T-helper 22 cell (primary cell): ENCODE results near the gene COL8A2.

Experiments
- DNase-seq: peaks from one replicate; pipeline ENCODE4 v3.0.0-alpha.2; 2020; ENCODE audit warnings: low read depth

COL8A2 gene

DNA sequence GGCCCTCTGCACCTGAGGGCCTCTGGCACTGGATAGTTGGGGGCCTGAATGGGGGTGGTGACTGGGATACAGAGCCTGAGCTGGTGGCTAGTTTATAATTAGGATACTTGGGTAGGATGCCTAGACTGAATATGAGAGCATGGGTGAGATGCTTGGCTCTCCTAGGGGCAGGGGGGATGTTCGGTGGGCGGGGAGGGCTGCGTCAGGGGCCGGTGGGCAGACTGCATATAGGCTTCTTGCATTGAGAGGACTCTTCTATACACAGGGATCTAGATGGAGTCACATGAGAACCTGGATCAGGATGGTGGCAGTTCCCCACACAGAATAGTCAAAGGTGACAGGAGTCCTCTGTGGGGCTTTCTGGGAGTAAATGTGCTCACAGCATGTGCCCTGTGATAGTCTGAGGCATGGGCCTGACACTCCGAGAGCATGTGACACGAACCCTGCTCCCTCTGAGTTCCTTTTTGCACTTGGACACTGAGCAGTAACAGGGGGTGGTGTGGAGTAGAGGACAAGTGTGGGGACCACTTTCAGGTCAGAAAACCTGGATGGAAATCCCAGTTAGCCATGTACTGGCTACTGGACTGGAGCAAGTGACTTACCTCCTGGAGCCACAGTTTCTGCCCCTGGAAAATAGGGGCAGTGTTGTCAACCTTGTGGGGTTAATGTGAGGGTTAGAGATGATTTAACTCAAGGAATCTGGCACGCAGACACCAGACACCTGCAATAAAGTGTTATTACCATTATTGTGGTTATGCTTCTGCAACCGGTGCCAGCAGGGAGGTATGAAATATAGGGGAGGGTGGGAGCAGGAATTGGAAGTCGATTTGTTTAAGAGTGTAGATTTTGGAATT, 33.2 kb upstream of the COL8A2 start:
- DNase-seq = no peak

DNA sequence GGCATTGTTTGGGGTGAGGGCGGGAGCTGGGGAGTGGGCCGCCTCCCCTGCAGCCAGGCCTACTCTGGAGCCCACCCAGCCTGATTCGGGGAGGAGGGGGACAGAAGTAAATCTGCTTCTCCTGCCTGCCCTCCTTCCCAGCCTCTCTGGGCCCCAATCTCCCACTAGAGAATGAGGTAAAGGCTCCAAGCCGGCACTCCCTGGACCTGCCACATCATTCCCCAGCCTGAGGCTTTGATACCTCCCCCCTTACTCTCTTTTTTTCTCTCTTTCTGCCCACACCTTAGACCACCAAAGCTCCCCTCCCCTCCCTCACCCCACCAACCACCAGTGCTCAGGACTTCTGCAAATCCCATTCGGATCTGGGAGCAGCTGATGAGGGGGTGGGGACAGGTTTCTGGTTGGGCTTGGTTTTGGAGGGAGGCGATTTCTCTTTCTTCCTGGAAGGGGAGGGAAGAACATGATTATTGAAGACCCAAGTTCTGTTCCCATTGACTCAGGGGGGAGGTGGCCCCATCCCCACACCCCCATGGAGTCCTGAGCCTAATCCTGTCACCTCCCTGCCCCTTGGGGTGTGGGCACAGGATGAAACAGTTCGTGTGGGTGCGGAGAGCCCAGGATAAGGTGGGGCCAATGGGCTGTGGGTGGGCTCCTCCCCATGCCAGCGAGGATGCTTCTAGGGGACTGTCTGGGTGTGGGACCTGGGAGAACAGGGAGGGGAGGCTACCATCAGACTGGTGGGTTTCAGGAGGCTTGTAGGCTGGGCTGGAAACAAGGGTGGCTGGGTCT, 32.3 kb upstream of the COL8A2 start:
- no peak for DNase-seq

DNA sequence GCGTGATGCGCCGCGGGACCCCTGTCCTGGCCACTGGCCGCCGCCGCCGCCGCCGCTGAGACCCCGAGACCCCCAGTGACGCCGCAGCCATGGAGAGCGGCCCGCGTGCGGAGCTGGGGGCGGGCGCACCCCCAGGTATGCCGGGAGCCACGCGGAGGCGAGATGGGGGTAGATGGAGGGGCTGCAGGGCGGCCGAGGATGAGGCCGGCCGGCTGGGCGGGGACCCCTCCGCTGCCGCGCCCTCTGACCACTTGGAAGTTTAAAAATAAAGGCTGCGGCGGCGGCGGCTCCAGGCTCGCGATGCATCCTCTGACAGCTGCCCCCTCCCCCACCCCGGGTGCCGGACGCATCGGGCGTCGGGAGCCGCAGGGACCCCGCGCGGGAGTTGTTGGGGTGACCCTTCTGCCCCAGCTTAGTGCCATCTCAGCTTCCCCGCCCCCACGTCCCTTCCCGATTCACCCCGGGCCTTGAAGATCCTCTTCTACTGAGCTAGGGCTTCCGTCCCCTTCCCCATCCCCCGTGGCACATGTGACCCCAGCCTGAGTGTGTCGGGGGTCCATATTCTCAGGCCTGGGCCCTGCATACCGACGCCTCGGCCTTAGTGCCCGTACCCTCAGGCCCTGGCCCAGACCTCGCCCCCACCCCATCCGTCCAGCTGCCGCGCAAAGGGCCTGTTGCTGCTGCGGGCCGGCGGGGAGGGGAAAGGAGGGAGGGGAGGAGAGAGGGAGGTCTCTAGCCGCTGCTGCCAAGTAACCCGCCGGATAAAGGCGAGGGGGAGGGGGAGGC, 31.5 kb upstream of the COL8A2 start:
- peak; percentile 41 for DNase-seq

DNA sequence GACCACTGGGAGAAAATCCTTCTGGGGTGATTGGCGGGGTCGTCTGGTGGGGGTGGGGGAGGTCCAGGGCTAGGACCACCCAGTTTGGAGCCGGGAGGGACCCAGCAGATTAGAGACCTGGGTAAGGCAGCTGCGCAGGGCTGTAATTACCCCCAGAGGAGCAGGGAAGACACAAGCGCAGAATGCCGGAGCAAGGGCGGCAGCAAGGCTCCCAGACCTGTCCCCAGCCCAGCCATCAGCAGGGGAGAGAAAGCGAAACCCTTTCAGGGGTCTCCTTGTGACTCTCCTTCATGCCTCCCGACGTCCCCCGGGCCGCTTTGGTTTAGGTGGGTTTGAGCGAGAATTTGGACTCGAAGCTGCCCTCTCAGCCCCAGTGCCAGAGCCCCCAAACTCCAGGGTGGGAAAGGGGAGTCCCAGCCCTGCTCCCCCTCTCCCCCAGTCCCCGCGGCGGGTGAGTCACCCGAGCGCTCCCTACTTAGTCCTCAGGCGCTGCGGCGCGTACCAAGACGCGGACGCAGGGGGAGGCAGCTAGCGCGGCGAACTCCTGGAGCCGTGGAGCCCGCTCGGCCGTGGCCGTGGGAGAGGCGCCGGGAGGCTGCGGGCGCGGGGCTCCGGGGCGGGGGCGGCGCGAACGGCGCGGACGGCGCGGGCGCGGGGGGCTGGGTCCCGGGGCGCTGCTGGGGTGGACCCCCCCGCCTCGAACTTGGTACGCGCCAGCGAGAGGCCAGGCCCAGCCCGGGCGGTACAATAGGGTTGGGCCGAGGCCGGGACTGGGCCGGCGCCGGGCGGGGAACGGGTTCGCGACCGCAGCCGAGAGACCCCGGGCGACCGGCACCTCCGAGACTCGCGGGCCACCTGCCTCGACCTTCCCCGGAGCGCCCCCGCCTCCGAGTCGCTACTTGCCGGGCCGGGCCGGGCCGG, 30.6 kb upstream of the COL8A2 start, which contains the start of gene MAP7D1:
Gene MAP7D1, plus strand, starts transcription at position 753 of the 921 bp plus-strand sequence. CDS start 258 bp downstream, outside the sequence.
- peak; percentile 81 for DNase-seq

DNA sequence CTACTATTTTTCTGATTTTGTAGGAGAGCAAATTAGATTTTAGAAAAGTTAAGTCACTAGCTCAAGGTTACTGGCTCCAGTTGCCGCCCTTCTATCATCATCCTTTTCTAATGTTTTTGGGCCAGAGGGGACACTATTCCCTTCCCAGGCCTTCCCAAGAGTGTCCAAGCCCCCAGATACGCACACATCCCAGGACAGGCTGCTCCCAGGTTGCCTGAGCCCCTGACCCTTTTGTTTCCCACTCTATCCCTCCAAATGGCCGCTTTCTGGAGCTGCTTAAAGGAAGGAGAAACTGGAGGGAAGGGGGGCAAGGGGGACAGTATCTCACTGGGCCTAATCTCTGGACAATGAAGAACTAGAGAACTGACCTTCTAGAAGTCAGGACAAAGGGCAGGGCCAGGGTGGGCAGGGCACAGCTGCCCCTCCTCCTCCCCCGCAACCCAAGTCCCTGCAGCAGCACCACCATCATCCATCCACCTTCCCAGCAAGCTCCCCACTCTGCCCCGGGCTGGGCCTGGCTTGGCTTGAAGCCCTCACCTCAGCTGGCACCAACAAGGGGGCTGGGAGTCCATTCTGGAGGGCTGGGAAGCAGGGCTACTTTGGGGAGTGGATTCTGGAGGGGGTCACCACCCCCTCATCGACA, 29.9 kb upstream of the COL8A2 start:
- no peak for DNase-seq

DNA sequence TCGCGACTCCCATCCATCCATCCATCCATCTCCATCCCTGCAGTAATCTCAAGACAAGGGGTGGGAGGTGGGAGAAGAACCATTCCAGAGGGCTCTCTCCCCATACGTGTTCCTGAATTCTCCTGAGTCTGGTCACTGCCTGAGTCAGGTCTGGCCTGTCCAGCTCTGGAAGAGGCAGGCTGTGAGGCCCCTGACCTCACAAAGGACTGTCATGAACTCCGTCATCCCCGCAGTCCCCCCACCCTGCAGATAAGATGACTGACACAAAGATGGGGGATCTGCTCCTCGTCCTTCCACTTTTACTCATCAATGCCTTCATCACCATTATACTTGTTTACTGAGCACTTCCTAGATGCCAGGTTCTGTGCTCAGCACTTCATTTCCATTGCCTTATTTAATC, 29.3 kb upstream of the COL8A2 start:
- DNase-seq = no peak

DNA sequence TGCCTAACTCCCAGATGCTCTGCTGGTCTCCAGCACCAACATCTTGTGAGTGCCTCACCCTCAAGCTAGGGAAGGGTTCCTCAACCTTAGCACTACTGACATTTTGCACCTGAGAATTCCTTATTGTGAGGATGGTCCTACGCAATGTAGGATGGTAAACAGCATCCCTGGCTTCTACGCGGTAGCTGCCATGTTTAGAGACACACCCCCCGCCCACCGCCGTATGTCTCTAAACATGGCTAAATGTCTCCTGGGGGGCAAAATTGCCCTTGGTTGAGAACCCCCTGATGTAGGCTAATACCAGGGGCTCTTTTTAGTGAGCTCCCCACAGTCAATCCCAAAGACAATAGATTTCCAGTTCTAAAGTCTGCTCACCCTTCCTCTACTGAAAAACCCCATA, 28.5 kb upstream of the COL8A2 start:
- DNase-seq = no peak

DNA sequence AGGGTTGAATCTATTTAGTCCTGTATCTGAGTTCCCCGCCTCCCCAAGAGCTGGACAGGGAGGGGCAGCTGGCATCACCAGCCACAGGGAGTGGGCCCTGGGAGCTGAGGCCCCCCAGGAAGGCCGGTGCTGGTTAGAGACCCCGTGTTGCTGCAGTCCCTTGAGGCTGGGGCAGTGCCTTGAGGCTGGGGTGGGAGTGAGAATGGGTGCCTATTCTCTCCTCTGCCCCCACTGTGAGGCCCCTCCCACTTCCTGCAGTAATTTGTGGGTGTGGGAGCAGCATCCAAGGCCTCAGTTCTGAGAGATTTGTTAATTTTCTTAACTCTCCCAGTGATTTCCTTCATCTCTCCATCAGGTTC, 26.8 kb upstream of the COL8A2 start:
- peak; percentile 53 for DNase-seq

DNA sequence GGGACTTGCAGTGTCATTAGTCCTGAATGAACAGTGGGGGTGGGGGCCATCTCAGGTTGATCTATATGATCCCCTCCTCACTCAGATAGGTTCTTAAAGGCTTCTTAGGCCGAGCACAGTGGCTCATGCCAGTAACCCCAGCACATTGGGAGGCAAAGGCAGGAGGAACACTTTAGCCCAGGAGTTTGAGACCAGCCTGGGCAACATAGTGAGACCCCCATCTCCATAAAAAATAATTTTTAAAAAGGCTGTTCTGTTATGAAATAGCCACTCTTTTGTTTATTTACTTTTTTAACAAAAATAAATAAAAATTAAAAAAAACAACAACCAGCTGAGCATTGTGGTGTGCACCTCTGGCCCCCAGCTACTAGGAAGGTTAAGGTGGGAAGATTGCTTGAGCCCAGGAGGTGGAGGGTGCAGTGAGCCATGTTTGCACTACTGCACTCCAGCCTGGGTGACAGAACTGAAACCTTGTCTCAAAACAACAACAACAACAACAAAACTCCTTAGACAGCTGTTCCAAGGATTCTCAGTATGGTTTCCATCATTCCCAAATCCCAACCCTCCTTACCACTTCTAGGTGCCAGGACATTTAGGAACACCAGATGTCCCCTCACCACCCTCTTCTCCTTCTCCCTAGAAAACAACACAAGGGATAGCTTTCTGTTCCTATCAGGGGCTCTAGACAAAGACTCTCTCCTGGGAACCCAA, 26.3 kb upstream of the COL8A2 start:
- DNase-seq = no peak

DNA sequence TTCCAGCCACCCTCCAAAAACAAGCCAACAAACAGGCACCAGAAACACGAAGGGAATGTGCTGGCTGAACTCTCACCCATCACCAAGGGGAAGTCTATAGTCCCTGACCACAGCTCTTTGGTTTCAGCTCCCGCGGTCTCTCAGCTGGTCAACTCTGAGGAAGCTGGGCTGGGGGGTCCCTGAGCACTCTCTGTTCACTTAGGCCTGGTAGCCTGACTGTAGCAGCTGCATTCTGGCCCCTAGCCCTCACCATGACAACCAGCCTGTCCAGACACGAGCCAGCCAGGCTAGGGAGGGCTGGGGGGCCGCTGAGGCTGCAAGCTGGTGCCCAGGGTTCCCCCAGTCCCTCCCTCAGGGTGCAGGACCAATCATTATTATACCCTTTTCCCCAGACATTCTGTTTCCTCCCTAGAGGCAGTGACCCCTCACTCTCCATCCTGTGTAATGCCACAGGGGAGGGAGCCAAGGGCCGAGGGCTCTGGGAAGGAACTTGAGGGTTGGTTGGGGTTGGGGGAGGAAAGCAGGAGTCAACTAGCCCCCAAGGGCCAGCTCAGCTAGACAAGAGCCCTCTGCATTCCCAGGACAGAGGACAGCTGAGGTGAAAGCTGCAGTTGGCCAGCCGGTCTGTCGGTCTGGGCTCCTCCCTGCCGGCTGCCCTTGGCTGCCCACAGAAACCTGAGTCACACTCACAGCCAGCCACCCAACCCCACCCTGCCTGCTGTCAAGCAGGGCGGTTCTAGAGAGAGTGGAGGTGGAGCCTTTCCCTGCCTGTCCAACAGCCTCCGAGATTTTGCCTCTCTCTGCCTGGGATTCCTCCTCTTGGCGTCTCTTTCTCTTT, 25.5 kb upstream of the COL8A2 start:
- peak; percentile 68 for DNase-seq

DNA sequence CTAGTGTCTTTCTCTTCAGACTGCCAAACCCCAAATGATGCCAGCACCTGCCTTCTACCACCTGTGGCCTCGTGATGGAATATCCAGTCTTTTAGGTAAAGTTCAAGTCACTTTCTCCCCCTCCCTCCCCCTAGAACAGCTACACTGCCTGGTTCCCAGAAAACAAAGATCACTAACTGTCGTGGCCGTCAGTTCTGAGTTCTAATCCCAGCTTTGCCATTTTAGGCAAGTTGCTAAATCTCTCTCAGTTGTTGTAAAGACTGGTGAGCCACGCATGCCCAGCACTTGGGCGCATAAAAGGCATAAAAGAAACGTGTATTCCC, 24.9 kb upstream of the COL8A2 start:
- DNase-seq = no peak

DNA sequence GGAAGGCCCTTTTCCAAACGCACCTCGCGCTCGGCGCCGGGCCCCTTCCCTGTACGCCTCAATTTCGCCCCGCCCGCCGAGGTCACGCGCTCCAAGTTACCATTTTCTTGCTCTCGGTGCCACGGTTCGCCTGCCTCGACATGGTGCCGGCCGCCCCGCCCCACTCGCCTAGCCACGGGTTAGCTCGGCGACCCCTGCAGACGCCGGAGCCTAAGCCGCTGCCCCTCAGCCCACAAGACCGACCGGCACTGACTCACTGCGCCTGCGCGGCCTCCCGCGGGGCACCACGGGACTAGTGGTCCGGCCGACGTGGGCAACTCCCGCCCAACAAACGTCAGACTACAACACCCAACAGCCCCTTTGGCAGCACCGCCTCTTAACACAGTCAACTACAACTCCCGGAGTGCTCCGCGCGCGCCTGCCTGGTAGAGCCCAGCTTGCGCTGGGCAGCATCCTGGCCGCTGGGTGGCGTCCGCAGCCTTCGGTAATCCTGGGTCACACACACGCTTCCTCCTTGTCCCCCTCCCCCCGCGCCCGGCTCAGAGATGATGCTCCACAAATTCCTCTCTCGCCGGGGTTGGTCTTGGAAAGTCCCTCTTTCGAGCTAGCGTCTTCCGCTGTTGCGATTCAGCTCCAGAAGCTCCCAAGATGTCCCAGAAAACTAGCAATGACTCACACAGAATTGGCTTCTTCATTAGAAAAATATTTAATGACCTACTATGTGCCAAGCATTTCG, 24.4 kb upstream of the COL8A2 start, which contains the start of gene TRAPPC3:
Gene TRAPPC3, minus strand, starts transcription at position 250 of the 736 bp plus-strand sequence. Its CDS starts 108 bp downstream, at position 142.
- DNase-seq = peak; percentile 100

DNA sequence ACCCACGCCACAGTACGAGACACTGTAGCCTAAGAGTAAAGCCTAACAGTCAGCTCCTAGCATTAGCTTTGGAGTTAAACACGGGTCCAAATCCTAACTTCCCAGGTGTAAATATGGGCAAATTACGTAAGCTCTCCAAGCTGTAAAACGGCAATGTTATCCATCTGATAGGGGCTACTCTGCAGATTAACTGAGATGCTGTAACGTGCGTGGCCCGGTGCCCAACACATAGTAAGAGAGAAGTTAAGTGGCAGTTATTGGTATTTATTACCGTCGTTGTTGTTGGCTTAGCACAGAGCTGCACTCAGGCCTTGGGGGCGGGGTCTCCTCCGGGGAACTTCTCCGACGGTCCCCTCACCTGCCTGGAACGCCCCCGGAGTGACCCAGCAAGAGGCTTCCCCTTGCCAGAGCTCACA, 23.8 kb upstream of the COL8A2 start:
- no peak for DNase-seq

DNA sequence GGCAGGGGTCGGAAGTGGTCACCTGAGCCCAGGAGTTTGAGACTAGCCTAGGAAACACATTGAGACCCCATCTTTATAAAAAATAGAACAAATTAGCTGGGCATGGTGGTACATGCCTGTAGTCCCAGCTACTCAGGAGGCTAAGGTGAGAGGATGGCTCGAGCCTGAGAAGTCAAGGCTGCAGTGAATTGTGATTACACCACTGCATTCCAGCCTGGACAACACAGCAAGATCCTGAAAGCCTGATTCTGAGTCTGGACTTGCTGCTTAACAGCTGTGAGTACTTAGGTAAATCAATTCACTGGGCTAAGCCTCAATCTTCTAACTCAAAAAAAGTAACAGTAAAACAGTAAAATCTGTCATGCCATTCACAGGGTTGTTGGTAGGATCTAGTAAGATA, 19.4 kb upstream of the COL8A2 start:
- DNase-seq = no peak

DNA sequence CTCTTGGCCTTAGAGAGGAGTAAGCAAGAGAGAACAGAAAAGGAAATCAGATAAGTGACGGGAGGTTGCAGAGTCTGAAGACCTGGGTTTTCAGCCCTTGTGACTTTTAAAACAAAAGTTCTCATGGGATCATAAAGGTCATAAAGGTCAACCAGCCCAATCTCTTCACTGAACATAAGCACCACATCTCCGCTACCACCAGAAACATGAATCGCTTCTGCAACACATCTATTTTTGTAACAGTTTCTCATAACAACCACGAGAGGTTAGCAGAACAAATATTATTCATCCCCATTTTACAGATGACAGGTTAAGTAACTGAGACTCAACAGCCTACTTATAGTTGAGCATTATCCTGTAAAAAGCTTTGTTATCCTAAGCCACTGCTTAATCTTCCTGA, 18.4 kb upstream of the COL8A2 start:
- DNase-seq = no peak

DNA sequence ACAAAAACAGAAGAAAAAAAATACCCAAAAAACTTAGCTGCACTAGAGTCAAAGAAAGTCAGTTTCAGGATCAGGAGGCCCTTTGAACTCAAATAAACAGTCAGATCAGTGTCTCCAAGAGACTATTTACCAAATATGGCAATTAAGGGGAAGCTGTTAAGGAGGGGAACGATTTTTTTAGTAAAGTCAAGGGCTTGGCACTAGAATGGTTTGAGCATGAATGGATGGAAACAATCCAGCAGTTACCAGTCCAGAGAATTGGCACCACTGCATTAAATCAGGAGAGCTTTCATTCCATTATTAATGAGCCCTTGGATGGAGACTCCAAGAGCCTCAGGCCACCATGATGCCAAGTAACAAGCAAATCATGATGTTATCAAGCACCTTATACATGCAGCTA, 17.1 kb upstream of the COL8A2 start:
- DNase-seq = no peak

DNA sequence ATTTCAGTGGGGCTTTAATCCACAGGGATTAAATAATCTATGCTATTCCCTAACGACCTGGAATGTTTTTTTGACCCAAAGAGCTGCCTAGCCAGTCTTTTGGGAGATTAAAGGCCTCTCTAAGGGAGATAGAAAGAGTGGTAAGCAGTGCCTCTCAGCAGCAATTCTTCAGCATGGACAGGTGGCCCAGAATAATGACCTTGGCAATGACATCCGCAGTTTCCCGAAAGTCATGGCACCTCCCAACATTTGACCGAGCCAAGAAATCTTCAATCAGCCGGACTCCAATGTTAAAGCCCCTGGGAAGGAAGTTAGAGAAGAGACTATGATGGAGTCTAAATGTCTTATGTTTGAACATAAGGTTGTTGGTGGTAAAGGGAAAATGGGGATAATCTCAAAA, 14.5 kb upstream of the COL8A2 start:
- no peak for DNase-seq

DNA sequence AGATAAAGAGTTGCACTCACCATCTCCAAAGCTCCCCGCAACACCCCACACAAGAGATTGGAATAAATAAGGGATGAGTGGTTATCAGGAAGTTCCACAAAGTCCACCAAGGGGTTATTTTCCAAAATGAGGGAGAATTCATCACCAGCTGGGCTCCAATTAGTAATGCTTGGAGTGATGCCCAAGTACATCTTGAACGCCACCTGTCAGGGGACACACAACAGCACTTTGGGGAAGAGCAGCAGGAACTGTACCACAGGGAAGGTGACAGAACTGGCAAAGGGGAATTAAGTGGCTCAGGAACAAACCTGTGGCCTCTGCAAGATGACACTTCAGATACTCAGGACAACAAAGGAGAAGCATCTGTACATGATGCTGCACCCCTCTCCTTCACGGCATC, 12.8 kb upstream of the COL8A2 start:
- DNase-seq = no peak

DNA sequence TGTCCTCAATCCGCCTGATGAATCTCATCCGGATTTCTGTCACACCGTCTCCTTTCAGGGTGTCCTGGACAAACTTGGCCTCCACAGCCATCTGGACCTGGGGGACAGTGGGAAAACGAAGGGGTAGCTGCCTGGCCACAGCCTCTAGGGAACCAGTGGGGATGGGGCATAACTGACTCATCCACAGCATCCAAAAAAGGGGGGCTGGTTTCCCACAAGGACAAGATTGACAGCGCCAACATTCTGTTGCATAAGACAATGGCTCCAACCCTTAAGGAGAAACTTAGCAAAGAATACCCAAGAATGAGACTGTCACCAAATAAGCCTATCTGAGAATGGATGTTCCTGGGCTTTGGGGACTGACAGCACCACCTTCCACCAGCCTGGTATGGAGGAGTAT, 12.2 kb upstream of the COL8A2 start:
- DNase-seq = no peak
